HFF-Myc (cell line): ENCODE measurements around the gene ZNF688.

Experiments
- DNase-seq: peaks from one replicate; pipeline ENCODE4 v3.0.0-alpha.2; 2011; ENCODE audit warnings: low read depth; ENCODE audit errors: extremely low read depth
- H3K4me3 ChIP-seq: replicated peaks from 2 replicates; pipeline ENCODE4 v1.5.1; 2011; ENCODE audit warnings: low read depth, mild to moderate bottlenecking, control low read depth, low read length
- CTCF ChIP-seq: IDR thresholded peaks from 2 replicates; pipeline ENCODE4 v1.5.1; 2012; ENCODE audit warnings: mild to moderate bottlenecking, low read depth, low read length, control low read depth; ENCODE audit errors: missing control alignments

ZNF688 gene

GRCh38 chr16:30556125-30556473 lies 15.4 kb downstream of the ZNF688 start:
- DNase-seq = no peak
- TF ChIP-seq CTCF = no peak
- no peak overlapping the region for H3K4me3 ChIP-seq

- no peak for DNase-seq
- no peak overlapping the region for H3K4me3 ChIP-seq
- TF ChIP-seq CTCF = no peak
Observed at GRCh38 chr16:30555315-30556124, 16.0 kb downstream of the ZNF688 start.

- no peak overlapping the region for H3K4me3 ChIP-seq
- DNase-seq = no peak
- no peak for TF ChIP-seq CTCF
Observed at GRCh38 chr16:30554557-30555314, 16.8 kb downstream of the ZNF688 start.

GRCh38 chr16:30553393-30553899 lies 18.1 kb downstream of the ZNF688 start:
- H3K4me3 ChIP-seq = no peak overlapping the region
- no peak for DNase-seq
- TF ChIP-seq CTCF = no peak

GRCh38 chr16:30552956-30553355 lies 18.6 kb downstream of the ZNF688 start:
- DNase-seq = no peak
- TF ChIP-seq CTCF = no peak
- no peak overlapping the region for H3K4me3 ChIP-seq

- no peak overlapping the region for H3K4me3 ChIP-seq
- DNase-seq = no peak
- no peak for TF ChIP-seq CTCF
Observed at GRCh38 chr16:30551781-30552180, 19.7 kb downstream of the ZNF688 start.
